Amniotic epithelial cell (primary cell): ENCODE measurements around the gene OLFM3.
A peak's percentile ranks its signal among the peaks of the same experiment; 100 is the strongest.

ENCODE experiments used
- DNase-seq: peaks from one replicate; pipeline ENCODE4 v3.0.0-alpha.2; 2010; ENCODE audit warnings: low read depth

The OLFM3 gene

GRCh38 chr1:101847626-101848025 is 149.1 kb downstream of the OLFM3 start:
- no peak for DNase-seq

- DNase-seq, result no peak
These were observed 149.9 kb downstream of the OLFM3 start for GRCh38 chr1:101846820-101847219.

DNA sequence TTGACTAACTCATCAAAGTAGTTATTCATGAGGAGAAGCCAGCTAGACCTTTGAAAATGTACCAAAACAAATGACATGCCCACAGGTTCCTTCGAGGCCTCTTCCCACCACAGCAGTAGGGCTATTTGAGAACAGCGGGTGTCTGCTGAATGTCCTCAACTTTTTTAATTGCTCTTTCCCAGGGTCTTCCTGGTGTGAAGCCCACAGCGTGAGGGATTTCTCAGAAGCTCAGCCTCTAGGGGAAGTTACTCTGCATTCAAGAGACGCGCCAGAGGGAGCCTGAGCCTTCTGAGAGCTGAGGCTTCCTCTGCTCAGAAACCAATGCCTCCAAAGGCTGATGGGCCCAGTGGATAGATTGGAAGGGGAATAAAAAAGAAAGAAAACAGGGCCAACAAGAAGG is 153.6 kb downstream of the OLFM3 start:
- DNase-seq, result no peak

DNA sequence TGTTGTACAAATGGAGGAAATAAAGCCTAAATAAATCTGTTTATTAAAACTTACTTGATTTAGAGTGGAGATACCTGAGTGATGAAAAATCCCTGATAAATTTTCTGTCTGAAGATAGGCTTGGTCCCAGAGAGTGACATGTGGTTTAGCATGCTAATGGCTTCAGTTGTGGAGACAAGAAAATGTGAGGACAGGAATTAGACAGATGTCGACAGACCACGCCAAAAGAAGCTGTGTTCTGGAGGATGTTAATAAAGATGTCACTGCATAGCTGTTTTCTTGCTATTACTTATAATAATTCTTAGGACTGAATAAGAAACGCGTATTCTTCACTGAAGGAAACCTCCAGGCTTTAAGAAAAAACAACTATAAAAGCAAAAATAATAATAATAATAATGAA is 154.9 kb downstream of the OLFM3 start:
- no peak for DNase-seq

DNA sequence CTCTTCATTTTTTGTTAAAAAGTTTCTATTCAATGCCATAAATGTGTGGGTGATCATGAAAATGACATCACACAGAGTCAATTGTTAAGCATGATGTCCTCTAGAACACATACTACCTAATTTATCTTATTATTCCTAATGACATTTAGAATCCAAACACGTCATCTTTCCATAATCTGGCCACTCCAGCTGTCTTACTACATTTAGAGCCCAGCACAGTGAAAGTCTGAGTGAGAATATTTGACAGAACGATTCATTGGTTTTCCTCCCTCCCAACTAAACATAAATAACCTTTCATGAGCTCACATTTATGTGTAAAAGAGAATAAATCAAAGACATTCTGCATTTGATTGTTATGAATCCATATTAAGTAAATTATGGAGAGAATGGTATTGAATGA is 160.7 kb downstream of the OLFM3 start:
- no peak for DNase-seq

DNA sequence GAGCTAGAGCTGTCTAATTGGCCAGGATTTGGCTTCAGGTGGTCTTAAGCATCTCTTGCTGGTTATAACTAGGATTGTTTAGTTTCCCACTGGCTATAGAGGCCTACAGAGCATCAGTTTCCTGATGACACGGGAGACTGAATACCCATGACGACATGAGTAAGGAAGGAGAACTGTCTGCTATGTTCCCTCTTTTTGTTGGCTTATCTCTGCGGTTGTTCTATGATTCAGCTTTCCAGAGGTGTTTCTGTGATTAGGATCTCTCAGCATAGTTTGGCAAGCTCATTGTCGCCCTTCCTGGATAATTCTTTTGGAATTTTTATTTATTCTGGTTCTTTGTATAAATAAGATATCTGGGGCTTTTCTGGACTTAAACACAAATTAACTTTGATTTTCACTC is 163.4 kb downstream of the OLFM3 start:
- peak; percentile 14 for DNase-seq

DNA sequence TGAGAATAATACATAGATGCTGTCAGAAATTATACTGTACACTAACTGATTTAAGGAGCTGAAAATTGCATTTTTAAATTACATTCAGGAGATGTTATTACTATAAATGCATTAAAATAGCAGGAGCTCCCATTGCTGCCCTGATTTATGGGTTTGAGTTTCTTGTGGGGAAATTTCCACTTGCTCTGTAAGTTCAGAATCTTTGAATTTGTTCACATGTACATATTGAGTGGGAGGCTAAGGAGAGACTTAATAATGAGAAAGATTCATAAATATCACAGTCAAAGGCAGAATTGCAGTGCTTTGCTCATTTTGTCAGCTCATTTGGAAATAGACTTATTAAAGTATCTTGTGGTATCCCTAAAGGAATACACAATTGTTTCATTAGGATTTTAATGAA is 170.3 kb downstream of the OLFM3 start:
- no peak for DNase-seq

DNA sequence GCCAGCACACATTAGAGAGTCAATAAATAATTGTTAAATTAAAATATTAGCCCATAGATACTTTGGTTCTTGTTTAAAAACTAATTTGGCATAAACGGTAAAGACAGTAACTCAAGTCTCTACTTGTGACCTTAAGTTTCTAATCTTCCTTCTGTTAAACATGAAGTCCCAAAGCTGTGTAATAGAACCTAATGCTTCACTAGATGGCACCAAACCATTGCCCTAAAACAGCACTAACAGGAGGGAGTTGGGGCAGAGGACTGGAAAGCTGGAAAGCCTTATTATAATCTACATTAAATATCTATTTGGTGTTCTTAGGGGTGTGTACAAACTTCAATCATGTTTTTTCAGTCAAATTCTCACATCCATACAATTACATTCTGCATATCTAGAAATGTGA is 176.7 kb downstream of the OLFM3 start:
- peak; percentile 34 for DNase-seq

DNA sequence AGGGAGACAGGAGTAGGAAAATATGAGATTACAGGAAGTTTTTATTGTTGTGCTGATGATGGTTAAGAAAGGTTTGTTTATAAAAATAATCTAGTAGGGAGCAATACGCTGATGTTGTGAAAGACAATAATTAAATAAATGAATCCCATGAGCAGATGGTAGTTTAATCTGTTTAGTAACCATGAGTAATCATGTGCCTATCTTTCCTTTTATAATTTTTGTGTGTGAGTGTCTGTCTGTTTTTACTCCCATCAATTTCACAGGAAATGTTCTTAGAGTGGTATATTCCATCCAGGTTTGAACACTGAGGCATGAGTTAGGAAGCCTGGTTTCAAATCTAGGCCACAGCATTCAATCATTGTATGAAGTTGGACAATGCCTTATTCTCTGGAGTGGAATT is 180.5 kb downstream of the OLFM3 start:
- DNase-seq, result no peak

DNA sequence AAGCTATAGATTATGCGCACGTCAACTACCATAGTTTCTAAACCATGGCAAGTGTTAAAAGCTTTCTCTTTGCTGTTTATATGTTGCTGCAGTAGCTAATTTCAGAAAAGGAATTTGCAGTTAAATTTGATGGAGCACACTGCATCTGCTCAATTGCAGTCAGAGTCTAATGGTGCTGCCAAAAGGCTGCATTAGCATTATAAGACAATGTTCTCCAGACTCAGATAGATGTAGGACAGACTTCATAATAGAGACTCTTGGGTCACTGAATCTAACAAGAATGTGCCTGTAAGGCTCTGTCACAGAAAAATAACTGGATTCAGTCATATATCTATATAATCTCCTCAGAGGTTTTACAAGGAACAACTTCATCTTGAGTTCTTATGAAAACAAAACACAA is 198.3 kb downstream of the OLFM3 start:
- DNase-seq, result no peak

DNA sequence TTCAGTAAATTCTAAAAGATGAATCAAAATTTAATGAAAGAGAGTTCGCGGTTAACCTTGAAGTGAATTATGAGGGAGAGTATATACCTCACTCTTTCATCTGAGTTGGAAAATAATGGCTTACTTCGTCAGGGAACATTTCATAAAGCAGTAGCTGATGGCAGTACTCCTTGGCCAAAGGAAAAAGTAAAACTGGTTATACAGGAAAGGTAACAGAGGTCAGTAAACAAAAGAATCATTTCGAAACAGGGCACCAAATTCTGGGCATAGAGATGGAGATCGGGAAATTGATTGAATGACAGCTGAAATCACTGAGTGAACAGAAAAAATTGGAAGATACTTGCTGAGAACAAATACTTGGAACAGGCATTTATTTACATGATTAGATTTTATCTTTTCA is 199.0 kb downstream of the OLFM3 start:
- no peak for DNase-seq

DNA sequence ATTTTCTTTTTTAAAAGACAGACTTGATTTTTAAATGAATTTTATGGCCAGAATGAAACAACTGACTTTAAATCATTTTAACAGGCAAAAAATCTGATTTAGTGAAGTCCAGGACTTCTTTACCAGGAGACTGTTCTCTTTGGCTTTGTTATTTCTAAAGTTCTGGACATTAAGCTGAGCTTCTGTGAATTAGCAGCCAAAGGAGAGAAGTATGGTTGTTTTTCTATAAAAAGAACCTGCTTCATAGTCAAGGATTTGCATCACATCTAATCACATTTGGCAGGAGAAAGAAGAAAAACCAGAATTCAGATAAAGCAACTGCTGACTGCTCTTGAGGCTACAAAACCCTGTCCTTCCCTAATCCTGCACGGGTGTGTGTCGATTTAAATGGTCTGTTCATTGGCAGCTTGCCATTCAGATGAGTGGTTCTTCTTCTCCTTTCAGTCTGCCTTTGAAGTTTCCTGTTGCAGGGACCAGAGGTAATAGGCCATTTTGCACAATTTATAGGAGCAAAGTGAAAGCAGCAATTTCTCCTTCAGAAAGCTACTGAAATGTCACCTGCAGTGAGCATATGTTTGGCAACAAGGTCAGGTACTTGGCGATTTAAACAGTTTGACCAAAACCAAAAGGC is 215.4 kb downstream of the OLFM3 start:
- peak; percentile 33 for DNase-seq

GRCh38 chr1:101769520-101769919 is 227.2 kb downstream of the OLFM3 start:
- no peak for DNase-seq

GRCh38 chr1:101757985-101758384 is 238.7 kb downstream of the OLFM3 start:
- no peak for DNase-seq

- no peak for DNase-seq
These were observed 240.3 kb downstream of the OLFM3 start for GRCh38 chr1:101756411-101756810.
